SK-N-SH (cell line): ENCODE data around the gene BOK. TPM values are rescaled to one million over a fixed set of nuclear protein-coding genes. Genes with fewer than 3 reads are reported as not detected.
A peak's percentile ranks its signal among the peaks of the same experiment; 100 is the strongest.

Source experiments
- CTCF ChIA-PET: fragments of 300-600, 350-600 bp; formaldehyde crosslinking; extraction: SDS; loops from one replicate; lab custom pipeline; 2021; lab: Yijun Ruan, JAX
- POLR2A ChIA-PET: fragments of 350-600 bp; sonication (Branson Sonifier 250); formaldehyde crosslinking; extraction: SDS; loops from one replicate; lab custom pipeline; 2020; ENCODE audit warnings: antibody characterized with exemption, inconsistent platforms; lab: Yijun Ruan, JAX
- DNase-seq: peaks from one replicate; pipeline ENCODE4 v3.0.0; 2012
- H2AFZ ChIP-seq: fragments of 200-600 bp; sonication (generic); 2 replicates; pipeline ENCODE4 v1.8.1; 2016; ENCODE audit warnings: antibody characterized with exemption, mild to moderate bottlenecking, low read depth
- H3F3A ChIP-seq: fragments of 200-600 bp; sonication (generic); replicated peaks from 2 replicates; pipeline ENCODE3; 2016; ENCODE audit warnings: antibody characterized with exemption, mild to moderate bottlenecking; ENCODE audit not compliant: insufficient read depth
- H3K27ac ChIP-seq, 2 experiments: fragments of 200-500 bp in 1 of 2; fragments of 200-600 bp in 1 of 2; sonication (Bioruptor generic) in 1 of 2; sonication (generic), shearing (Covaris generic) in 1 of 2; 2 replicates each; pipeline versions ENCODE4 v1.5.1 to v1.6.1; 2014 to 2016; ENCODE audit warnings: low read depth in 2 of 2, inconsistent platforms in 1 of 2, low read length in 1 of 2, mild to moderate bottlenecking in 1 of 2, mixed read lengths in 1 of 2
- H3K27me3 ChIP-seq: fragments of 200-600 bp; sonication (generic), shearing (Covaris generic); 2 replicates; pipeline ENCODE4 v1.6.1; 2016; ENCODE audit warnings: mixed run types; ENCODE audit not compliant: insufficient read depth
- H3K36me3 ChIP-seq, 2 experiments: fragments of 200-500 bp in 1 of 2; fragments of 200-600 bp in 1 of 2; sonication (Bioruptor generic) in 1 of 2; sonication (generic) in 1 of 2; replicated peaks in 1 of 2; 2 replicates each; pipeline versions ENCODE3 to v1.5.1; 2014 to 2016; ENCODE audit warnings: low read length in 1 of 2, mild to moderate bottlenecking in 1 of 2; ENCODE audit not compliant: insufficient read depth in 2 of 2, control insufficient read depth in 1 of 2
- H3K4me1 ChIP-seq, 2 experiments: fragments of 200-500 bp in 1 of 2; fragments of 200-600 bp in 1 of 2; sonication (Bioruptor generic) in 1 of 2; sonication (generic), shearing (Covaris generic) in 1 of 2; 2 replicates each; pipeline versions ENCODE4 v1.5.1 to v1.6.1; 2014 to 2016; ENCODE audit warnings: low read depth in 1 of 2, low read length in 1 of 2, mixed run types in 1 of 2; ENCODE audit not compliant: insufficient read depth in 2 of 2, control insufficient read depth in 1 of 2
- H3K4me2 ChIP-seq: fragments of 200-600 bp; sonication (generic), shearing (Covaris generic); 2 replicates; pipeline ENCODE4 v1.6.1; 2017; ENCODE audit warnings: mixed run types
- H3K4me3 ChIP-seq, 2 experiments: fragments of 200-500 bp in 1 of 2; fragments of 200-600 bp in 1 of 2; sonication (Bioruptor generic) in 1 of 2; sonication (generic), shearing (Covaris generic) in 1 of 2; 2 replicates each; pipeline versions ENCODE4 v1.5.1 to v1.8.1; 2014 to 2016; ENCODE audit warnings: low read depth in 2 of 2, inconsistent platforms in 1 of 2, low read length in 1 of 2, mild to moderate bottlenecking in 1 of 2, mixed read lengths in 1 of 2, moderate library complexity in 1 of 2
- H3K79me2 ChIP-seq: fragments of 200-600 bp; sonication (generic); 2 replicates; pipeline ENCODE4 v1.8.1; 2017; ENCODE audit warnings: mild to moderate bottlenecking; ENCODE audit not compliant: insufficient read depth
- H3K9ac ChIP-seq: fragments of 200-600 bp; sonication (generic); 2 replicates; pipeline ENCODE4 v1.6.1; 2017; ENCODE audit warnings: mixed run types
- H3K9me2 ChIP-seq: fragments of 200-600 bp; sonication (generic); 2 replicates; pipeline ENCODE4 v1.6.1; 2017; ENCODE audit warnings: mixed run types
- H3K9me3 ChIP-seq: fragments of 200-600 bp; sonication (generic); 2 replicates; pipeline ENCODE4 v1.6.1; 2017; ENCODE audit warnings: mixed run types, mild to moderate bottlenecking, moderate library complexity
- H4K20me1 ChIP-seq: fragments of 200-600 bp; sonication (generic); 2 replicates; pipeline ENCODE4 v1.6.1; 2017; ENCODE audit warnings: mild to moderate bottlenecking, mixed run types; ENCODE audit not compliant: insufficient read depth
- CTCF ChIP-seq: fragments of 200-600 bp; sonication (generic); IDR thresholded peaks from 2 replicates; pipeline ENCODE4 v1.6.1; 2017; ENCODE audit warnings: antibody characterized with exemption, mild to moderate bottlenecking, moderate library complexity
- FOXM1 ChIP-seq: IDR thresholded peaks from 2 replicates; pipeline ENCODE4 v1.4.0; 2012; ENCODE audit warnings: low read depth, mild to moderate bottlenecking
- MXI1 ChIP-seq: IDR thresholded peaks from 2 replicates; pipeline ENCODE4 v1.6.1; 2012; ENCODE audit warnings: mild to moderate bottlenecking, low read depth, low read length, improper control_type of control experiment
- NRF1 ChIP-seq: IDR thresholded peaks from 2 replicates; pipeline ENCODE4 v1.6.1; 2012; ENCODE audit warnings: low read depth, mild to moderate bottlenecking, low read length
- RAD21 ChIP-seq: IDR thresholded peaks from 2 replicates; pipeline ENCODE4 v1.6.1; 2012; ENCODE audit warnings: mild to moderate bottlenecking, low read length
- REST ChIP-seq: IDR thresholded peaks from 2 replicates; pipeline ENCODE4 v1.6.1; 2012; ENCODE audit warnings: mild to moderate bottlenecking, low read depth, low read length, moderate library complexity
- RFX5 ChIP-seq: IDR thresholded peaks from 2 replicates; pipeline ENCODE4 v1.6.1; 2012; ENCODE audit warnings: mild to moderate bottlenecking, improper control_type of control experiment, low read length
- SMC3 ChIP-seq: IDR thresholded peaks from 2 replicates; pipeline ENCODE4 v1.6.1; 2012; ENCODE audit warnings: low read depth, low read length, improper control_type of control experiment
- TEAD4 ChIP-seq: IDR thresholded peaks from 2 replicates; pipeline ENCODE4 v1.4.0; 2012; ENCODE audit warnings: mild to moderate bottlenecking, borderline replicate concordance; ENCODE audit not compliant: insufficient read depth
- USF2 ChIP-seq: fragments of 150-350 bp; IDR thresholded peaks from 2 replicates; pipeline ENCODE4 v1.6.1; 2017; ENCODE audit warnings: antibody characterized with exemption, low read length, low read depth, borderline replicate concordance
- YY1 ChIP-seq: IDR thresholded peaks from 2 replicates; pipeline ENCODE4 v1.4.0; 2012; ENCODE audit warnings: low read depth, mild to moderate bottlenecking
- ZBTB33 ChIP-seq: IDR thresholded peaks from 2 replicates; pipeline ENCODE4 v1.4.0; 2012; ENCODE audit warnings: low read depth, borderline replicate concordance
- WGBS: methylation state at CpG from one replicate; pipeline ENCODE4 v1.1.6; 2017; ENCODE audit warnings: low lambda C conversion rate; 5-methylcytosine and 5-hydroxymethylcytosine counted together
- polyA plus RNA-seq, 3 experiments: library from polyadenylated mRNA; depleted of rRNA; stranded (reverse); fragments of >200 nt; gene quantifications; 2 replicates each; pipeline ENCODE4 v1.2.3, GENCODE V29; 2012

Gene BOK
- polyA plus RNA-seq, 1 of the 3 experiments (the other 2 are of a cell fraction) = 1.7 TPM

- no peak for DNase-seq
- Histone ChIP-seq H3K27ac (no peak overlapping the region), H3K4me2 (no peak overlapping the region), H3K79me2 (no peaks in the 10 kb centered on the region; the same call in none of the 2 replicates), H3K9ac (no peak overlapping the region), H3K27me3 (no peaks in the 10 kb centered on the region), H3K36me3 (peaks cover 18 to 34% of the 10 kb centered on the region in 2 experiments), H3K4me3 (no peak overlapping the region), H3F3A (no peaks in the 10 kb centered on the region), H3K4me1 (no peaks in the 10 kb centered on the region), H2AFZ (no peak overlapping the region), H4K20me1 (no peaks in the 10 kb centered on the region), H3K9me2 (no peaks in the 10 kb centered on the region), H3K9me3 (no peaks in the 10 kb centered on the region)
- 97% methylated on average over 5 of the region's 5 CpGs for WGBS
- TF ChIP-seq YY1 (no peak), FOXM1 (no peak), ZBTB33 (no peak), REST (no peak), USF2 (no peak), RFX5 (no peak), MXI1 (no peak), NRF1 (no peak)
- POLR2A ChIA-PET = no interaction called here
- CTCF ChIA-PET = interaction anchor here (0.8 to 2.8 kb wide), 10 partner anchors 11 to 65 kb away, joined by 3 to 10 read pairs (median 4); no protein-coding TSS in a partner anchor
Measured at GRCh38 chr2:241598061-241598460, 39.5 kb downstream of the BOK start.

- H3K4me2 ChIP-seq = no peak overlapping the region
- peaks cover 18 to 35% of the 10 kb centered on the region in 2 experiments for H3K36me3 ChIP-seq
- H3F3A ChIP-seq = no peaks in the 10 kb centered on the region
- no peak overlapping the region; a peak in 1 of 4 replicates for H3K4me3 ChIP-seq
- TF ChIP-seq RAD21 (peak; percentile 69), SMC3 (peak; percentile 51; the same call in 1 of the 2 replicates), CTCF (no peak; the same call in 1 of the 2 replicates), TEAD4 (no peak), MXI1 (no peak)
- TF ChIP-seq, all 33 proteins: peak for 2
- no peak overlapping the region for H3K9ac ChIP-seq
- no peaks in the 10 kb centered on the region for H3K9me2 ChIP-seq
- no peaks in the 10 kb centered on the region for H3K9me3 ChIP-seq
- H3K79me2 ChIP-seq = no peaks in the 10 kb centered on the region; the same call in none of the 2 replicates
- no peaks in the 10 kb centered on the region for H3K27me3 ChIP-seq
- no peak overlapping the region for H3K27ac ChIP-seq
- ChIA-PET CTCF (interaction anchor here (0.6 to 2.8 kb wide), 15 partner anchors 10 to 271 kb away, joined by 3 to 10 read pairs (median 4); no protein-coding TSS in a partner anchor), POLR2A (no interaction called here)
- H3K4me1 ChIP-seq = no peaks in the 10 kb centered on the region
- peak; percentile 48 for DNase-seq
- WGBS = 92% methylated on average over 1 of the region's 1 CpG
- H2AFZ ChIP-seq = no peak overlapping the region
- no peaks in the 10 kb centered on the region for H4K20me1 ChIP-seq
Measured at GRCh38 chr2:241598487-241598886, 39.9 kb downstream of the BOK start.
